ENCODE results near the gene CSNK2A3. TPM values are rescaled to one million over a fixed set of nuclear protein-coding genes. Genes with fewer than 3 reads are reported as not detected.

The CSNK2A3 gene
- total and polyA plus RNA-seq, 2 donors (not counting 1 experiment from before 2014, with no cell fraction given): 2.3 TPM

GRCh38 chr11:11318461-11318860 is 34.6 kb downstream of the CSNK2A3 start:
- Histone ChIP-seq H3K4me2 (ENCODE audit: extremely low read depth, insufficient read depth, low read length) (no peak overlapping the region), H2AFZ (ENCODE audit: low read length) (no peak overlapping the region), H3K27me3 (ENCODE audit: control insufficient read depth, insufficient read depth, low read length) (no peaks in the 10 kb centered on the region), H3K27ac (ENCODE audit: insufficient read depth, low read length) (no peak overlapping the region), H4K20me1 (ENCODE audit: control insufficient read depth, extremely low read depth, insufficient read depth, low read length) (peaks cover 2% of the 10 kb centered on the region), H3K9ac (ENCODE audit: insufficient read depth, low read length) (no peak overlapping the region), H3K79me2 (ENCODE audit: control insufficient read depth, insufficient read depth, low read length) (no peaks in the 10 kb centered on the region), H3K36me3 (ENCODE audit: control insufficient read depth, insufficient read depth, low read length) (no peaks in the 10 kb centered on the region), H3K9me3 (ENCODE audit: control insufficient read depth, insufficient read depth, low read depth, low read length) (no peaks in the 10 kb centered on the region), H3K4me1 (ENCODE audit: control insufficient read depth, extremely low read depth, insufficient read depth, low read length) (no peaks in the 10 kb centered on the region), H3K4me3 (replicated peaks in 1 of 4; ENCODE audit: control extremely low read depth in 1 of 4, insufficient read depth in 1 of 4, low read depth in 3 of 4, low read length in 4 of 4) (no peak overlapping the region)
- TF ChIP-seq EZH2 (IDR thresholded peaks at IDR 0.05; ENCODE audit: low read length, missing control alignments): no peak
- no peak for TF ChIP-seq CTCF (conservative IDR thresholded peaks at IDR 0.05 in 1 of 2, IDR thresholded peaks at IDR 0.05 in 1 of 2; ENCODE audit: low read depth in 1 of 2, low read length in 2 of 2)
- no peak for DNase-seq (ENCODE audit: low read depth in 2 of 2)

- no peaks in the 10 kb centered on the region for H3K9me3 ChIP-seq (ENCODE audit: control insufficient read depth, insufficient read depth, low read depth, low read length)
- no peak for TF ChIP-seq CTCF (conservative IDR thresholded peaks at IDR 0.05 in 1 of 2, IDR thresholded peaks at IDR 0.05 in 1 of 2; ENCODE audit: low read depth in 1 of 2, low read length in 2 of 2)
- no peak for TF ChIP-seq EZH2 (IDR thresholded peaks at IDR 0.05; ENCODE audit: low read length, missing control alignments)
These were observed 36.3 kb downstream of the CSNK2A3 start for GRCh38 chr11:11316651-11317230.

GRCh38 chr11:11313902-11314692 is 39.0 kb downstream of the CSNK2A3 start:
- Histone ChIP-seq H3K27ac (ENCODE audit: insufficient read depth, low read length) (no peak overlapping the region), H3K4me1 (ENCODE audit: control insufficient read depth, extremely low read depth, insufficient read depth, low read length) (no peaks in the 10 kb centered on the region), H3K9me3 (ENCODE audit: control insufficient read depth, insufficient read depth, low read depth, low read length) (no peaks in the 10 kb centered on the region), H3K9ac (ENCODE audit: insufficient read depth, low read length) (no peak overlapping the region), H3K27me3 (ENCODE audit: control insufficient read depth, insufficient read depth, low read length) (no peaks in the 10 kb centered on the region), H3K79me2 (ENCODE audit: control insufficient read depth, insufficient read depth, low read length) (no peaks in the 10 kb centered on the region), H3K4me3 (replicated peaks in 1 of 4; ENCODE audit: control extremely low read depth in 1 of 4, insufficient read depth in 1 of 4, low read depth in 3 of 4, low read length in 4 of 4) (no peak overlapping the region), H4K20me1 (ENCODE audit: control insufficient read depth, extremely low read depth, insufficient read depth, low read length) (no peaks in the 10 kb centered on the region), H3K4me2 (ENCODE audit: extremely low read depth, insufficient read depth, low read length) (no peak overlapping the region), H3K36me3 (ENCODE audit: control insufficient read depth, insufficient read depth, low read length) (no peaks in the 10 kb centered on the region), H2AFZ (ENCODE audit: low read length) (no peak overlapping the region)
- no peak for TF ChIP-seq EZH2 (IDR thresholded peaks at IDR 0.05; ENCODE audit: low read length, missing control alignments)
- TF ChIP-seq CTCF (conservative IDR thresholded peaks at IDR 0.05 in 1 of 2, IDR thresholded peaks at IDR 0.05 in 1 of 2; ENCODE audit: low read depth in 1 of 2, low read length in 2 of 2): no peak
- DNase-seq (ENCODE audit: low read depth in 2 of 2): no peak

More at GRCh38 chr11:11316651-11317230, 36.3 kb downstream of the CSNK2A3 start:
- Histone ChIP-seq H3K9ac (ENCODE audit: insufficient read depth, low read length) (no peak overlapping the region), H4K20me1 (ENCODE audit: control insufficient read depth, extremely low read depth, insufficient read depth, low read length) (peaks cover 2% of the 10 kb centered on the region), H3K79me2 (ENCODE audit: control insufficient read depth, insufficient read depth, low read length) (no peaks in the 10 kb centered on the region), H3K36me3 (ENCODE audit: control insufficient read depth, insufficient read depth, low read length) (no peaks in the 10 kb centered on the region), H3K4me3 (replicated peaks in 1 of 4; ENCODE audit: control extremely low read depth in 1 of 4, insufficient read depth in 1 of 4, low read depth in 3 of 4, low read length in 4 of 4) (no peak overlapping the region), H3K4me1 (ENCODE audit: control insufficient read depth, extremely low read depth, insufficient read depth, low read length) (no peaks in the 10 kb centered on the region), H3K27me3 (ENCODE audit: control insufficient read depth, insufficient read depth, low read length) (no peaks in the 10 kb centered on the region), H3K4me2 (ENCODE audit: extremely low read depth, insufficient read depth, low read length) (no peak overlapping the region), H3K27ac (ENCODE audit: insufficient read depth, low read length) (no peak overlapping the region), H2AFZ (ENCODE audit: low read length) (no peak overlapping the region)
- no peak for DNase-seq (ENCODE audit: low read depth in 2 of 2)

Measured in fibroblast of lung (primary cell).